Esophagus muscularis mucosa (tissue), 4 donors: ENCODE data around the gene SYNDIG1.

Experiments used
- CTCF ChIP-seq, 3 experiments: fragments of 200-600 bp in 2 of 3; fragments of 450-650 bp in 1 of 3; sonication (generic) in 2 of 3; IDR thresholded peaks; one replicate each; pipeline ENCODE4 v1.5.1; 2017 to 2019; ENCODE audit warnings: antibody characterized with exemption in 3 of 3, mild to moderate bottlenecking in 2 of 3, moderate library complexity in 1 of 3
- EP300 ChIP-seq: sonication (generic); formaldehyde crosslinking; IDR thresholded peaks from one replicate; pipeline ENCODE4 v1.6.1; 2017; ENCODE audit warnings: antibody characterized with exemption
- POLR2A ChIP-seq: fragments of 450-650 bp; IDR thresholded peaks from one replicate; pipeline ENCODE4 v1.6.1; 2017; ENCODE audit warnings: antibody characterized with exemption, moderate library complexity, mild to moderate bottlenecking, low read depth

GRCh38 chr20:24461848-24462247 is 7.6 kb upstream of the SYNDIG1 start:
- no peak for TF ChIP-seq POLR2A
- TF ChIP-seq CTCF (IDR thresholded peaks at IDR 0.05) = no peak
- no peak for TF ChIP-seq EP300
